NCI-H1105 (cell line): ENCODE results near the gene CYP4F3.
"Not testable (repeated sequence)": the region's sequence is repeated elsewhere in the genome, so short reads cannot be mapped to it uniquely, and the experiment has no call there.

Source experiments
- DNase-seq: peaks from one replicate; lab custom pipeline; 2025; lab: John Stamatoyannopoulos, UW

Gene CYP4F3, protein sequence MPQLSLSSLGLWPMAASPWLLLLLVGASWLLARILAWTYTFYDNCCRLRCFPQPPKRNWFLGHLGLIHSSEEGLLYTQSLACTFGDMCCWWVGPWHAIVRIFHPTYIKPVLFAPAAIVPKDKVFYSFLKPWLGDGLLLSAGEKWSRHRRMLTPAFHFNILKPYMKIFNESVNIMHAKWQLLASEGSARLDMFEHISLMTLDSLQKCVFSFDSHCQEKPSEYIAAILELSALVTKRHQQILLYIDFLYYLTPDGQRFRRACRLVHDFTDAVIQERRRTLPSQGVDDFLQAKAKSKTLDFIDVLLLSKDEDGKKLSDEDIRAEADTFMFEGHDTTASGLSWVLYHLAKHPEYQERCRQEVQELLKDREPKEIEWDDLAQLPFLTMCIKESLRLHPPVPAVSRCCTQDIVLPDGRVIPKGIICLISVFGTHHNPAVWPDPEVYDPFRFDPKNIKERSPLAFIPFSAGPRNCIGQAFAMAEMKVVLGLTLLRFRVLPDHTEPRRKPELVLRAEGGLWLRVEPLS

DNA sequence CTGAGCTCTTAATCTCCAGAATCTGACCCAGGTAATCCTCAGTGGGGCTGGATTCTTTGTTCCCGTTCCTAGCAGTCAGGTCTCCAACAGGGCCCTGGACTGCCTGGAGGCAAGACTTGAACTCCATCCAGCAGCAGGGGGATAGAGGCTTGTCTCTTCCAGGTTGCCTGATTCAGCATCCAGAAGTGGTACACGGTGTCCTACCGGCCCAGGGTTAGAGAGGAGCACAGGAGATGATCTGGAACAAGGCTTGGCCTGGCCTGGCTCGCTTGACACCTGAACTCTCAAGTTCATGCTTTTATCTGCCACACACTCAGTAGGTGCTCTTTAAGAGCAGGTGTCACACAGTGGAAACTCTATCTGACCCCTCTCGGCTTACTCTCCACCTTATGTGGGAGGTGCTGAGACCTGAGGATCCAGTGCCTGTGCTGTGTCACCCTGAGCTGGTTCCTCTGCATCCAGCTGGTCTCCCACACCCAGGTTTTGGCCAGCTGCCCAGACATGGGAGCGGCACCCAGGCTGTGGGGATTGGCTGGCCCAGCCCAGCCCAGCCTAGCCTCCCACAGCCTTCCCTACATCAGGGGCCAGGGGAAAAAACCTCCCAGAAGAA is at the start of gene CYP4F3:
CYP4F3 (plus strand) TSS at position 604 of the 610 bp plus-strand sequence. CDS start 519 bp downstream, outside the sequence.
- DNase-seq, result no peak

- DNase-seq, result no peak
These were observed 48.9 kb upstream of the CYP4F3 start for GRCh38 chr19:15591796-15592195.

DNA sequence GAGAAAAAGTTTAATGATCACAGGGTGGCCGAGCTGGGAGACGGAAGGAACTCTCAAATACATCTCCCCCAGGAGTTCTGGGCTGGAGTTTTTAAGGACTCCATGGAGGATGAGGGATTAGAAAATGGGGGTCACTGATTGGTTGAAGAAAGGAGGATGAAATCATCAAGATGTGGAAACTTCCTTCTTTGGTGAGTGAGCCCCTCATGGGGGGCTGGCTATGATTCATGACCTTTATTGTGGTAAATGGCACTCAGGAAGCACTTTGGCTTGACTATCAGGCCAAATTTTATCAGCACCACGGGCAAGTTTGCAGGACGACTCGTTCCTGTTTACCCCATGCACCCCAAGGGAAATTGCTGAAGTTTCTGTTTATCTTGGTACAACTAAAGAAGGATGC is 48.2 kb upstream of the CYP4F3 start:
- not testable (repeated sequence) for DNase-seq

- DNase-seq, result not testable (repeated sequence)
These were observed 46.9 kb upstream of the CYP4F3 start for GRCh38 chr19:15593766-15594165.

DNA sequence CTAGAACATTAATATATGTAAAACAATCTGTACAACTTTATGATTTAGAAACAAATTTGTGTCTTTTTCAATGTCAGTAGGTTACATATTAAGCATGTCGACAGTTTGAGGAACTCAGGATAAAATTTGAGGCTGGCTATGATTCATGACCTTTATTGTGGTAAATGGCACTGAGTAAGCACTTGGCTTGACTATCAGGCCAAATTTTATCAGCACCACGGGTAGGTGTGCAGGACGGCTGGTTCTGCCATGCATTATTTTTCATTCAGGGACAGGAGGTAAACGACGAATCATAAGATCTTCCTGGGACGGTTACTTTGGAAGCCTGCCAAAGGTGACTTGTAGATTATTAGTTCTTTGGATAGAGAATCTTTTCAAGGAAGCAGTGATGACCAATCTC is 45.6 kb upstream of the CYP4F3 start:
- DNase-seq, result no peak

GRCh38 chr19:15607978-15608925 is 32.4 kb upstream of the CYP4F3 start:
- DNase-seq, result not testable (repeated sequence)

DNA sequence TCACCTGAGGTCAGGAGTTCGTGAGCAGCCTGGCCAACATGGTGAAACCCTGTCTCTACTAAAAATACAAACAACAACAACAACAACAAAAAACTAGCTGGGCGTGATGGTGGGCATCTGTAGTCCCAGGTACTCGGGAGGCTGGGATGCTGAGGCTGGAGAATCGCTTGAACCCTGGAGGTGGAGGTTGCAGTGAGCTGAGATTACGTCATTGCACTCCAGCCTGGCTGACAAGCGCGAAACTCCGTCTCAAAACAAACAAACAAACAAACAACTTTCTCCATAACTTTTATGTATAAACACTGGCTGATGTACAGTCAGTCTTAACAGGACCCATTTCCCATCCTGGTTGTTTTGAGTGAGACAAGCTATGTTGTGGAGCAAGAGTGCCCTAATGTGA is 31.4 kb upstream of the CYP4F3 start:
- no peak for DNase-seq

GRCh38 chr19:15612342-15612741 is 28.4 kb upstream of the CYP4F3 start:
- no peak for DNase-seq

GRCh38 chr19:15613338-15613737 is 27.4 kb upstream of the CYP4F3 start:
- no peak for DNase-seq

DNA sequence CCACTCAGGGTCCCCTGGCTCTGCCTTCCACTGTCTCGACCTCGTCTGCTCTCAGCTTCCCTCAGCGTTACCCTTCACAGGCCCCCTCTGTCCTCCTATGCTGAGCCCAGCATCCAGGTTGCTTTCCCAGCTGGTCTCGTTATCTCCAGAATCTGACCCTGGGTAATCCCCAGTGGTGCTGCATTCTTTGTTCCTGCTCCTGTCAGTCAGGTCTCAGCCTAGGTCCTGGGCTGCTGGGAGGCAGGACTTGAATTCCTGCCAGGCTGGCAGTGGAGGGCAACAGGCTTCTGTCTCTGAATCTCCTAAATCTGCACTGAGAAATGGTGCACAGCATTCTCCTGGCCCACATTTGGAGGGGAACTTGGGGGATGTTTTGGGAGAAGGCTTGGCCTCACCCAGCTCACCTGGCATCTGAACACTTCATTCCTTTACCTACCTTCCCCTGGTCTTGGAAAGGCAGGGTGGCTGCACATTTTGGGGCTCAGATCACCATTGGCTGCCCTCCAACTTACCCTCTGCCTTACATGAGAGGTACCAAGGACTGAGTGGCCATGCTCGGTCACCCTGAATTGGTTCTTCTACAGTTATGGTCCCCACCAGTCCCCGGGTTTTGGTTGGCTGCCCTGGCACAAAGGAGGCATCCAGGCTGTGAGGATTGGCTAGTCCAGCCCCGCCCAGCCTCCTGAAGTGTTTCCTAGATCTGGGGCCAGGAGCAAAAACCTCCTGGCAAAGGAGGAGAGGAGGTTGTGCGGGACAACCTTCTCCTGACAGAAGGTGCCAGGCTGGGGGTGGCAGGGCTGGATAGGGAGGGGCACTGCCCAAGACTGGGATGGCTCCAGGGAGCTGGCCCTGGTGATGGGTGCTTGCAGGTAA is 26.0 kb upstream of the CYP4F3 start, which contains the start of gene CYP4F8:
CYP4F8 (plus strand) TSS at position 712 of the 873 bp plus-strand sequence. CDS start 399 bp downstream, outside the sequence.
- DNase-seq, result no peak

DNA sequence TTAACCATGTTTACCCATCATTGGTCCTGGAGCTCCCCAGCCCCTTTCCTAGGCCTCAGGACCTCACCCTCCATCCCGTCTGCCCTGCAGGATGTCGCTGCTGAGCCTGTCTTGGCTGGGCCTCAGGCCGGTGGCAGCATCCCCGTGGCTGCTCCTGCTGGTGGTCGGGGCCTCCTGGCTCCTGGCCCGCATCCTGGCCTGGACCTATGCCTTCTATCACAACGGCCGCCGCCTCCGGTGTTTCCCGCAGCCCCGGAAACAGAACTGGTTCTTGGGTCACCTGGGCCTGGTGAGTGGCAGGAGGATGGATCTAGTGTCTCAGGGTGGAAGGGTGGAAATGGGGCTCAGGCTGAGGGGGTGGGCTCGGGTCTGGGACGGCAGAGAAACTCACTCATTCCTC is 25.2 kb upstream of the CYP4F3 start:
- no peak for DNase-seq

GRCh38 chr19:15616183-15616582 is 24.5 kb upstream of the CYP4F3 start:
- DNase-seq, result no peak

- no peak for DNase-seq
These were observed 23.9 kb upstream of the CYP4F3 start for GRCh38 chr19:15616627-15617270.

DNA sequence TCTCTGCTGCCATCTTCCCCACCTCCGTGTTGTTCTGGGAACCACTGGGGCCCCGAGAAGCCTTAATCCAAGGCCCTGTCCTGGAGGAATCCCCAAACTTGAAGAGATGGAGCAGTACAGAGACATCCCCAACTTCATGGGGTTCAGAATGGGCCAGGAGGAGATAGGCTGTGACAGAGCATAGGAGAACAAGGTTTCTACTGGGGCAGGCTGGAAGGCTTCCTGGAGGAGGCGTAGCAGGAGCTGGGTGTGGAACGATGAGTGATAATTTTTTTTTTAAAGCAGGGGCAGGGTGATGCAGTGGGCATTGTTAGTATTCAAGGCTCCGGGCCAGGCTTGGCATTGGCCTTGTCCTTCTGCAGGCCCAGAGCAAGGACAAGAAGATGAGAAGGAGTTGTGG is 22.4 kb upstream of the CYP4F3 start:
- no peak for DNase-seq

- no peak for DNase-seq
These were observed 18.9 kb upstream of the CYP4F3 start for GRCh38 chr19:15621801-15622200.

- no peak for DNase-seq
These were observed 17.7 kb upstream of the CYP4F3 start for GRCh38 chr19:15622991-15623390.

DNA sequence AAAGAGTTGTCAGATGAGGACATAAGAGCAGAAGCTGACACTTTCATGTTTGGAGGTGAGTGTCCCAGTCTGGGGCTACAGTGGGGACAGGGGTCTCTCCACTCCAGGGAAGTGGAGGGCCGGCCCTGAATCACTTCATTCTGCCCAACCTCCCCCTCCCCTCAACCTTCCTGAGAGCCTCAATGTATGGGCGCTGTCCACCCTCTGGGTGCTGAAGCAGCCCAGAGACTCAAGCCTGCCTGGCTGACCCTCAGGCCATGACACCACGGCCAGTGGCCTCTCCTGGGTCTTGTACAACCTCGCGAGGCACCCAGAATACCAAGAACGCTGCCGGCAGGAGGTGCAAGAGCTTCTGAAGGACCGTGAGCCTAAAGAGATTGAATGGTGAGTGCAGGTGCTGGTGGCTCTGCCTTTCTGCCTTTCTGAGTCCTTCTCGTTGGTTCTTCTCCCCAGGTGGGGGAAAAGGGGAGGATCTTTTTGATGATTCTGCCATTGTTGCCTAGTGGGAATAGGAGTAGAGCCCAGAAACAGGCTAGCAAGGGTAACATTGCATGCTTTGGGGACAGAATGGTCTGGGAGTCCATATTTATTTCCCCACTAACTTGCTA is 16.9 kb upstream of the CYP4F3 start:
- no peak for DNase-seq

DNA sequence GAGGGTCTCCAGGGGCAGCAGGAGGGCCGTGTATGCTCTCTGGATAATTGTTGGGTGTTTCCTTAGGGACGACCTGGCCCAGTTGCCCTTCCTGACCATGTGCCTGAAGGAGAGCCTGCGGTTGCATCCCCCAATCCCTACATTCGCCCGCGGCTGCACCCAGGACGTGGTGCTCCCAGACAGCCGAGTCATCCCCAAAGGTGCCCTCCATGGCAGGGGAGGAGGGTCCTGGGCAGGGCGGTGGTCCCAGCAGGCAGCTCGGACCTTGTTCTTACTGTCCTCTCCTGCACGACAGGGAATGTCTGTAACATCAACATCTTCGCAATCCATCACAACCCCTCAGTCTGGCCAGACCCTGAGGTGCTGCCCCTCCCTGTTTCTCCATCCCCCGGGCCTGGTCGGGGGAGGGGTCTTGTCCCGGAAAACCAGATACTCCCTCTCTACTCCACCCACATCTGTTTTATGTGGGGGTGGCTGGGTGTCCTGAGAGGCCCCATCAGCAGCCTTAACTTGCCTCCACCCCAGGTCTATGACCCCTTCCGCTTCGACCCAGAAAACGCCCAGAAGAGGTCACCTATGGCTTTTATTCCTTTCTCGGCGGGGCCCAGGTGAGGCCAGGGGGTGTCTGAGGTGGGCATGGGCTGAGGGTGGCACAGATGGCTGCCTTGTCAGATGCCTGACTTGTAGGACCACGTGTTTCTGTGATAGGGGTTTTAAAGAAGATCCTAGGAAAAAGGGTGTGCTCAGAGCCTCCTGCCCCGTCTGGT is 12.3 kb upstream of the CYP4F3 start:
- DNase-seq, result no peak
